Peyer's patch (tissue), 4 donors: ENCODE measurements around the gene SCAF4. TPM values are rescaled to one million over a fixed set of nuclear protein-coding genes. Genes with fewer than 3 reads are reported as not detected.

Experiments used
- DNase-seq, 3 donors: peaks; one replicate each; pipeline ENCODE4 v3.0.0-alpha.2; 2017 to 2019
- H3K27ac ChIP-seq, 4 donors: fragments of 200-600 bp; sonication (generic); one replicate each; pipeline ENCODE4 v1.5.1; 2016 to 2019
- H3K27me3 ChIP-seq, 2 donors: fragments of 200-600 bp; sonication (generic); one replicate each; pipeline ENCODE4 v1.5.1; 2019
- H3K36me3 ChIP-seq, 3 donors: fragments of 200-600 bp; sonication (generic); one replicate each; pipeline ENCODE4 v1.5.1; 2016 to 2019
- H3K4me1 ChIP-seq, 4 donors: fragments of 200-600 bp; sonication (generic); one replicate each; pipeline ENCODE4 v1.5.1; 2016 to 2019
- H3K4me3 ChIP-seq, 4 donors: fragments of 200-600 bp; sonication (generic); 1 replicate in 3 of 4; 2 replicates in 1 of 4; pipeline ENCODE4 v1.5.1; 2016 to 2019; ENCODE audit warnings: mild to moderate bottlenecking in 1 of 4
- H3K9me3 ChIP-seq, 4 donors: fragments of 200-600 bp; sonication (generic); one replicate each; pipeline ENCODE4 v1.5.1; 2016 to 2019; ENCODE audit warnings: mild to moderate bottlenecking in 1 of 4
- POLR2A ChIP-seq, 2 donors: fragments of 450-650 bp; IDR thresholded peaks; one replicate each; pipeline ENCODE4 v1.5.1; 2017; ENCODE audit warnings: antibody characterized with exemption in 2 of 2, mild to moderate bottlenecking in 2 of 2, moderate library complexity in 2 of 2
- small RNA-seq, 2 donors: library from RNA; depleted of rRNA; stranded (forward); fragments of <200 nt; gene quantifications; one replicate each; pipeline ENCODE3, GENCODE V24; 2016
- total RNA-seq, 4 donors: library from RNA; depleted of rRNA; stranded (reverse); fragments of >200 nt; gene quantifications; one replicate each; pipeline ENCODE4 v1.1.0, GENCODE V29; 2016
- TF ChIP-seq, protein P1 (sequence below), 6 experiments: fragments of 450-650 bp in 4 of 6; fragments of 200-600 bp in 2 of 6; sonication (generic) in 1 of 6; IDR thresholded peaks; one replicate each; pipeline ENCODE4 v1.5.1; 2017 to 2019; ENCODE audit warnings: antibody characterized with exemption in 6 of 6, mild to moderate bottlenecking in 3 of 6, moderate library complexity in 1 of 6

Gene SCAF4
- total RNA-seq, 4 donors from 2014 or later: 26.4 to 33.1 (median 30.2) TPM

DNA sequence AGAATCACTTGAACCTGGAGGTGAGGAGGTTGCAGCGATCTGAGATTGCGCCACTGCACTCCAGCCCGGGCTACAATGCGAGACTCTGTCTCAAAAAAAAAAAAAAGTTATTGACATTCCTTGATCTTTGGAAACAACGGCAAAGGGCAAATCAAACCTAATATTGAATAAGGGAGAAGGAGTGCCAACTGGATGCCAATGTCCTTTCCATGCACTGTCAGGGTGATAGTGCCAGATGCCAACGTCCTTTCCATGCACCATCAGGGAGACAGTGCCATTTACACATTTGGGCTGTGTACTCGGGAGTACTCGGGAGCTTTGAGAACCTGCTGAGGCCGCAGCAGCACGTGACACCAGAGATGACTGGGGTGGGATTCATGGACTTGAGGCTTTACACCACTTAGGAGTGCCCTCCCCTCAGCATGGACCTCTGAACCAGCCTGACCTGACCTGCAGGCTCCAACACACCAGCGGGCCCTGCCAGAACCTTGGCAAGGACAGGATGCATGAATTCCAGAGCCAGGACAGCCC is 106.9 kb downstream of the SCAF4 start:
- no peak for DNase-seq
- no peak for TF ChIP-seq POLR2A (IDR thresholded peaks at IDR 0.05)
- H3K36me3 ChIP-seq: no peaks in the 10 kb centered on the region
- H3K27ac ChIP-seq: no peak overlapping the region
- no peaks in the 10 kb centered on the region for H3K27me3 ChIP-seq
- H3K9me3 ChIP-seq: no peaks in the 10 kb centered on the region
- no peaks in the 10 kb centered on the region for H3K4me1 ChIP-seq
- H3K4me3 ChIP-seq: no peak overlapping the region

- H3K4me1 ChIP-seq: no peaks in the 10 kb centered on the region
- H3K27me3 ChIP-seq: no peaks in the 10 kb centered on the region
- no peak overlapping the region for H3K4me3 ChIP-seq
- H3K27ac ChIP-seq: no peak overlapping the region
- no peaks in the 10 kb centered on the region for H3K36me3 ChIP-seq
- TF ChIP-seq, protein P1, sequence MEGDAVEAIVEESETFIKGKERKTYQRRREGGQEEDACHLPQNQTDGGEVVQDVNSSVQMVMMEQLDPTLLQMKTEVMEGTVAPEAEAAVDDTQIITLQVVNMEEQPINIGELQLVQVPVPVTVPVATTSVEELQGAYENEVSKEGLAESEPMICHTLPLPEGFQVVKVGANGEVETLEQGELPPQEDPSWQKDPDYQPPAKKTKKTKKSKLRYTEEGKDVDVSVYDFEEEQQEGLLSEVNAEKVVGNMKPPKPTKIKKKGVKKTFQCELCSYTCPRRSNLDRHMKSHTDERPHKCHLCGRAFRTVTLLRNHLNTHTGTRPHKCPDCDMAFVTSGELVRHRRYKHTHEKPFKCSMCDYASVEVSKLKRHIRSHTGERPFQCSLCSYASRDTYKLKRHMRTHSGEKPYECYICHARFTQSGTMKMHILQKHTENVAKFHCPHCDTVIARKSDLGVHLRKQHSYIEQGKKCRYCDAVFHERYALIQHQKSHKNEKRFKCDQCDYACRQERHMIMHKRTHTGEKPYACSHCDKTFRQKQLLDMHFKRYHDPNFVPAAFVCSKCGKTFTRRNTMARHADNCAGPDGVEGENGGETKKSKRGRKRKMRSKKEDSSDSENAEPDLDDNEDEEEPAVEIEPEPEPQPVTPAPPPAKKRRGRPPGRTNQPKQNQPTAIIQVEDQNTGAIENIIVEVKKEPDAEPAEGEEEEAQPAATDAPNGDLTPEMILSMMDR (IDR thresholded peaks at IDR 0.05): no peak
- no peak for TF ChIP-seq POLR2A (IDR thresholded peaks at IDR 0.05)
- no peaks in the 10 kb centered on the region for H3K9me3 ChIP-seq
- DNase-seq: no peak
These were observed 107.7 kb downstream of the SCAF4 start for GRCh38 chr21:31624181-31624580.

GRCh38 chr21:31623664-31624063 is 108.3 kb downstream of the SCAF4 start:
- H3K27ac ChIP-seq: no peak overlapping the region
- no peak for DNase-seq
- no peaks in the 10 kb centered on the region for H3K4me1 ChIP-seq
- H3K36me3 ChIP-seq: no peaks in the 10 kb centered on the region
- no peaks in the 10 kb centered on the region for H3K9me3 ChIP-seq
- no peaks in the 10 kb centered on the region for H3K27me3 ChIP-seq
- H3K4me3 ChIP-seq: no peak overlapping the region
- TF ChIP-seq, protein P1 (IDR thresholded peaks at IDR 0.05): no peak
- TF ChIP-seq POLR2A (IDR thresholded peaks at IDR 0.05): no peak

GRCh38 chr21:31622397-31622796 is 109.5 kb downstream of the SCAF4 start:
- TF ChIP-seq, protein P1 (IDR thresholded peaks at IDR 0.05): no peak
- TF ChIP-seq POLR2A (IDR thresholded peaks at IDR 0.05): no peak
- H3K36me3 ChIP-seq: no peaks in the 10 kb centered on the region
- H3K27me3 ChIP-seq: no peaks in the 10 kb centered on the region
- no peak overlapping the region for H3K4me3 ChIP-seq
- no peaks in the 10 kb centered on the region for H3K4me1 ChIP-seq
- no peak overlapping the region for H3K27ac ChIP-seq
- no peaks in the 10 kb centered on the region for H3K9me3 ChIP-seq
- DNase-seq: no peak

Small RNAs within 50 kb of the gene (small RNA-seq; reads per million reads assigned to genes)
- gene RF01241: 0 reads per million in 2 donors

Other genes starting within 250 kb of the SCAF4 start
- 100 to 1,000 TPM; 102 to 304 (median 219) TPM for gene SOD1, start 72.4 kb downstream of the SCAF4 start, total RNA-seq
- gene HUNK, start 140.9 kb upstream of the SCAF4 start, total RNA-seq: 1 to 10 TPM; 1.6 to 7.0 (median 3.4) TPM